RPMI8226 (cell line): ENCODE measurements around the gene TRIAP1.
"Not testable (repeated sequence)": the region's sequence is repeated elsewhere in the genome, so short reads cannot be mapped to it uniquely, and the experiment has no call there.

Experiments used
- DNase-seq: peaks from one replicate; pipeline ENCODE4 v3.0.0-alpha.2; 2015

Gene TRIAP1

GRCh38 chr12:120445911-120446843 is at the start of gene TRIAP1, which contains the start of gene GATC:
Gene TRIAP1, minus strand, starts transcription at chr12:120446384. Its CDS starts 12 bp downstream, at chr12:120446372.
Gene GATC, plus strand, starts transcription at chr12:120446444. Its CDS starts 37 bp downstream, at chr12:120446481.
- DNase-seq: peak; percentile 91

DNA sequence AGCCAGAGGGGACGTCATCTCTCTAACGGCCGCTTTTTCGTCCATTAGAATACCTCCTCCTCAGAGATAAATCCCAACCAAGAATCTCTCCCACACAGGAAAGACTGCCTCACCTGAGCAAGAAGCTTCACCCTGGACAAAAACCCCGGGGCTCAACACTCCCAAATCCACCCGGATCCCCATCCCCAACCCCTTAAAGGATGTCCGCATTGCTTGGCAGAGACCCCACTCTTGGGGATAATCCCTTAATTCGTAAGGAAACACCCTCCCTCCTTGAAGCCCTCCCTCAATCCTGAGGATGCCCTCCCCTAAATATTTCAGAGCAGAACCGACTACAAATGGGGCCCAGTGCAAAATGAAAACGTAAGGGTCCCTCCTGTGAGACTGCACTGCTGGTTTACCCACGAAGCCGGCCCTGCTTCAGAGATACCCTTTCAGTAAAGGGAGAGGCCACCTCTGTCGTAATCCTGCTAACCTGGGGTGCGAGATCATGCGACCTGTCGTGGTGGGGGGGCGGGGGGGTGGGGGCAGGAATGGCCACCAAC is 49.1 kb upstream of the TRIAP1 start:
- DNase-seq: no peak

- no peak for DNase-seq
Measured at GRCh38 chr12:120490833-120491512, 44.8 kb upstream of the TRIAP1 start.

GRCh38 chr12:120490325-120490724 is 44.1 kb upstream of the TRIAP1 start:
- DNase-seq: no peak

GRCh38 chr12:120489018-120489417 is 42.8 kb upstream of the TRIAP1 start:
- DNase-seq: no peak

GRCh38 chr12:120488057-120488640 is 42.0 kb upstream of the TRIAP1 start:
- no peak for DNase-seq

DNA sequence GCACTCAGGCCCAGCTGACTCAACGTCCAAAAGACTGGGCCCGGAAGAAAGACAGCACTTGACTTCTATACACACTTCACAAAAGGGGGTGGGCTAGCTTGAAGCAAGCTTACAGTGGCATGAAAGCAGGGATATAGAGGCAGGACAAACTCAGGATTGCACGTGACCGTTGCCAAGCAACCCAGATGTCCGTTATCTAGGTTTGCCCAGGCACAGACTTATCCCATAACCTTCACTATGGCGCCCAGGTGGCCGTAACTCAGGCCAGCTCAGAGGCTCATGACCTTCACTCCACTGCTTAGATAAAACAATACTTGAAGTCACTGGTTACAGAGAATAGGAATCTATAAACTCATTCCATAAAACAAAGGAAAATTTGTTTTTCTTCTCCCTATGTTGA is 41.4 kb upstream of the TRIAP1 start:
- not testable (repeated sequence) for DNase-seq

DNA sequence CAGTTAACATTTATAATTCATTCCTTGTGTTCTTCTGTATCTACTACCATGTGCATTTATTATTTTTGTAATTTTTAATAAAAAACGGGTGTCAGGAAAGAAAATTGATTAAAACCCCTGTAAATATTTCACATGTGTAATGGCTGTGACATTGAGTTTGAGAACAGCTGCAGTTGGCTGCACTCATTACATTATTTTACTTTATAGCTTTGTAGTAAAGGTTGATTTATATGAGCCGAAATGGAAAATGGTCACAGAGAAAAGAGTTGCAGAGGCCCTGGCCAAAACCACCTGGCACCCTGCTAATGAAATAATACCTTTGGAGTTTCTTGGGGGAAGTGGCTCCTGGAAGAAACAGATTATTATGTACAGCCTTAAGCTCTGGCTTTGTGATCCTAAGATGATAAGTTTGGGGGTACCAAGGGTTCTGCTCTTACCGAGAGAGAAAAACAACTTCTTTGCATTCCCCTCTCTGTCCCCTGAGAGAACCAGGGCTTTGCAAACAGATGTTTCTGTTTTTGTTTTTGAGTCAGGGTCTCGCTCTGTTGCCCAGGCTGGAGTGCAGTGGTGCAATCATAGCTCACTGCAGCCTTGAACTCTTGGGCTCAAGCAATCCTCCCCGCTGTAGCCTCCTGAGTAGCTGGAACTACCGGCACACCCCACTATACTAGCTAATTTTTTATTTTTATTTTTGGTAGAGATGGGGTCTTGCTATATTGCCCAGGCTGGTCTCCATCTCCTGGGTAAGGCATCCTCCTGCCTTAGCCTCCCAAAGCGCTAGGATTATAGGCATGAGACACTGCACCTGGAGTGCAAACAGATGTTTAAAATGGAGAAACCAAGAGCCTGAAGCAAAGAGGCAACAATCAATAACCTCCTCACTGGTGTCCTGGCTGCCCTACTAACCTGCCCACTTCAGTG is 40.0 kb upstream of the TRIAP1 start:
- no peak for DNase-seq

DNA sequence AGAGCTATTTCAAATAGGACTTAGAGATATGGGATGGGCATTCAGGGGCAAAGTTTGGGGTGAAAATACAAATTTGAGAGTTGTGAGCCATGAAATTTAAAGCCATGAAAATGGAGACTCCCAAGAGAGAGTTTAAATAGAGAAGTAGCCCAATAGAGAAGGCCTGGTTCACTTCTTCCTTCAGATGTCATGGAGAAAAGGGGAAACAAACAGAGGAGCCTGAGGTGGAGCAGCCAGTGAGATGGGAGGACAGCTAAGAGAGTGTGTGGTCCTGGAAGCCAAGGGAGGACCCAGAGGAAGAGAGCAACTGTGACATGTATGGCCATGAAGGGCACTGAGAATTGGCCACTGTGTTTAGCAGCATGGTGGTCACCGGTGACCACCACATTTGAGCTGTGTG is 37.4 kb upstream of the TRIAP1 start:
- DNase-seq: no peak

- no peak for DNase-seq
Measured at GRCh38 chr12:120481022-120481767, 35.0 kb upstream of the TRIAP1 start.

DNA sequence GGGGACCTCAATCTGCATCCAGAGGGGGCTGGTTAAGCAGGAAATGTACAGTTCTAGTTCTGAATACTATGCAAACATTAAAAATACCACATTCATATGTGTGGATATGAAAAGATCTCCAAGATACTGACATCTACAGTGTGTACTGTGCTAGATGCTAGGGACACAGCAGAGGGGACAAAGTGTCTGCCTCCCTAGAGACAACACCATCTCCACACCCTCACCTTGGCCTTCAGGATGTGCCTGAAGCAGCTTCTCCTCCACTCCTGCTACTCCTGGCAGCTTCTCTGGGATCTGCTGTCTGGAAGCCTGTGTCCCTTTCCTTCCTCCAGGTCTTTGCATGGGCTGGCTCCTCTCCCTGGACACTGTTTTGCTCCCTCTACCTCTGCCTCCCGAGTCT is 34.0 kb upstream of the TRIAP1 start:
- no peak for DNase-seq

DNA sequence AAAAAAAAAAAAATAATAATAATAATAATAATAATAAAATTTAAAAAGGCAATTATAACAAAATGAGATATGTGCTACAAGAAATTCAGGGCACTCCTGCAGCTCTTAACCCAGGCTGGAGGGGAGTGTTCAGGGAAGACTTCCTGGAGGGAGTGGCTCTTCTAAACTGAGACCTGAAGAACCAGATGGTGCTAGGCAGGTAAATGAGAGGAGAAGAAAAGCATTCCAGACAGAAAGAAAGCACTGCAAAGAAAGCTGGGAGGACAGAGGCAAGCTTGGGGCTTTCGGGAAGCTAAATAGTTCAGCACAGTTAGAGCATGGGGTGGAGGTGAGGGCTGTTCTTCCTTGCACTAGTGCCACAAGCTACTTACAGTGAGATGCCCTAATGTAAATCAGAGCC is 33.3 kb upstream of the TRIAP1 start:
- DNase-seq: no peak

DNA sequence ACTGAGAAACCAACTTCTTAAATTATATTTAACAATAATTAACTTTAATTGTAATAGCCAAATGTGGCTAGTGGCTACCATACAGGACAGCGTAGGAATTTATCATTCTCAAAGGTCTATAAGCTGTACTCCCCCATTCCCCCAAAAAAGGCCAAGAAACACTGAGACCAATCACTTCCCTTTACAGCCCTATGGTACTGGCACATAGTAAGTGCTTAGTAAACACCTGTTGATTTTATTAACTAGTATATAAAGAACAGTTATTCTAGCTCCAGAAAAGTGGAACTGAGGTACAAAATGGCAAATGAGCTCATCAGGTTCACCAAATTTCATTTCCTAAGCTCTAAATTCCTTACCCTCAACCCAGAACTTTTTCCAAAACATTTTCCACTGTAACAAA is 29.5 kb upstream of the TRIAP1 start:
- no peak for DNase-seq

DNA sequence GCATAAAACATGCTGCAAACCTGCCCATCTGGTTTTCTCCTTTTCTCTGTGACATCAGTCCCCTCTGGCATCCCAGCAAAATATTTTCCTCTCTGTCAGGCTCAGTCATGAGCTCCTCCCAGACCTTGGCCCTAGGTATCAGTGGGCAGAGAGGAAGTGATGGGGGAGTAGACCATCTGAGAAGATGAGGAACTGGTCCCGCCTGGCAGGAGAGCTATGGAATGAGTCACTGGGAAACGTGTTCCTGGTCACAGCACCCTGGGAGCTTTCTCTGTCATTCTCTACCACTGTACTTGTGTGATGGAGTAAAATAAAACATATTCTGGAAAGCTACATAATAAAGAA is 28.4 kb upstream of the TRIAP1 start:
- DNase-seq: no peak

DNA sequence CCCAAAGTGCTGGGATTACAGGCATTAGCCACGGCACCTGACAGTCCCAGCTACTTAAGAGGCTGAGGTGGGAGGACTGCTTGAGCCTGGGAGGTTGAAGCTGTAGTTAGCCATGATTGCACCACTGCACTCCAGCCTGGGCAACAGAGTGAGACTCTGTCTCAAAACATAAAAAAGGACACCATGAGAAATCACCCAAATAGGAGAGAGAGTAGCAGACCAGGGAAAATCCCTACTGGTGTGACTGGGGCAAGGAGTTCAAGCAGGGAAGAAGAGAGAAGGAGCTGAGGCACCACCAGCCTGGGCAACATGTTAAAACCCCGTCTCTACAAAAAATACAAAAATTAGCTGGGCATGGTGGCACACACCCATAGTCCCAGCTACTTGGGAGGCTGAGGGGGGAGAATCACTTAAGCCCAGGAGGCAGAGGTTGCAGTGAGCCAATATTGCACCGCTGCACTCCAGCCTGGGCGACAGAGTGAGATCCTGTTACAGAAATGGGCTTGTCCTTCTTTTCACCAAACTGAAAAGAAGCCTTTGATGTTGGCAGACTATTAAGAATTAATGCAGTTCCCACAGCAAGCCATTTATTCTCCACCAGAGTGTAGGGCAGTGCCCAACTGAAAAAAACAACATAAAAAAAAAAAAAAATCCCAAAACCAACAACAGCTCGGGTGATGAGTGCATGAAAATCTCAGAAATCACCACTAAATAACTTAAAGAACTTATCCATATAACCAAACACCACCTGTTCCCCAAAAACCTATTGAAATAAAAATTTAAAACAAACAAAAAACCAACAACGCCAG is 27.8 kb upstream of the TRIAP1 start:
- DNase-seq: no peak

DNA sequence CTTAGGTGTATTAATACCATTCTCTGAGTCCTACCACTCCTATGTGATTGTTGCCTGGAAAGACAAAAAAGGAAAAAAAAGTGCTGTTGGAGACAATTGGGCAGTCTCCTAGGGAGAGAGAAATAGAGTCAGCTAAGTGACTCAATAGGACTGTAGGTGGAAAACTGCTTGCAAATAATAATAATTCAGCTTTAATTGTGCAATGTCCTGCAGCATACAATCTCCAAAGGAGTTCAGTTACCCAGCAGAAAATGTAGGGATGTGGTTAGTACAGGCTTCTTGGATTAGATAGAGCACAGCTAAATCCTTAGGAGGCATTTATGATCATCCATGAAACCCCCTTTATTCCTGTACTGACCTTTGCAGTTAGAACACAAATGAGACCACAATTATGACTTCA is 26.3 kb upstream of the TRIAP1 start:
- DNase-seq: no peak

DNA sequence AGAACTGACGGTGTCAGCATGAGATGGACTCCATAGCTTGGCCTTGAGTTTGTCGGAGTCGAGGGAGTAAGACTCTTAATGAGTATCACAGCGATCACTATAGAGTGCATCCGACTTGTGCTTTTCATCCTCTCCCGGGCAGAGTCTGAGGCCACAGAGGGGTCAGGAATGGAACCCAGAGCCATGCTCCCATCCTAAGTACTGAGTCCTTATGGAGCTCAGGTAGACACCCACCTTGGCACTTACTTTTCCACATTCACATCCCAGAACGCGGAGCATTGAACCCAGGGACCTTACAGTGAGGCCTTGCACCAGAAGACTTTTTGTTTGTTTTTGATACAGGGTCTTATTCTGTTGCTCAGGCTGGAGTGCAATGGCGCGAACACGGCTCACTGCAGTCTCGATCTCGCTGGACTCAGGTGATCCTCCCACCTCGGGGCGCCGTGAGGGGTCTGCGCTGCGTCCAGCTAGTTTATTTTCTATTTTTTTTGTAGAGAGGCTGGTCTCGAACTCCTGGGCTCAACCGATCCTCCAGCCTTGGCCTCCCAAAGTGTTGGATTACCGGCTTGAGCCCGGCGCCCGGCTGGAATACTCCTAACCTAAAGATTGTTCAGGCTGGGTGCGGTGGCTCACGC is 24.1 kb upstream of the TRIAP1 start:
- DNase-seq: peak; percentile 24

GRCh38 chr12:120469450-120470149 is 23.4 kb upstream of the TRIAP1 start, which contains the start of gene SRSF9:
Gene SRSF9, minus strand, starts transcription at chr12:120469748. Its CDS starts 139 bp downstream, at chr12:120469609.
- DNase-seq: peak; percentile 98

DNA sequence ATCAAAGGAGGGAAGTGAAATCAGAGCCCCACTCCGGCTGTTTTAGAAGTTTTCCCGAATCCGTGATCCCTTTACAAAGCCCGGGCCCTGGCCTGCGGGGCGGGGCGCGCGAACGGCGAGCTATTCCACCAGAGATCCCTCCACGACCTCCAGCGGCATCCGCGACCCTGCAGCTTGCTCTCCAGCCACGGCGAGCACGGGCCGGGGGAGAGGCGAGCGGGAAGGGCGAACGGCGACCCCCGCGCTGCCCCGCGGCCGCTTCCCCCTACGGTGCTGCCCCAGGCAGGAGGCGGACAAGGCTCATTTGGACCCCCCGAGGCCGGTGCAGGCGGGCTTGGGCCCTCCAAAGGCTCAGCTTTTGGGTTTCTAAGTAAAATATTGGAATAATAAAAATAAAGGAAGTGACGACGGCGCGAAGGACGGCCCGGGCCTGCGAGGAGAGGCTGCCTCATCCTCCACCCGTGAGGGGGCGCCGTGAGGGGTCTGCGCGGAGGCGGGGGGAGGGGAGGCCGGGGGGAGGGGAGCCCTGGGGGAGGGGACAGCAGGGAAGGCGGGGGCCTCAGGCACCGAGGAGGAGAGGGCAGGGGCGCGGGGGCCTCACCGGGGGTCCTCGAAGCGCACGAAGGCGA is 22.8 kb upstream of the TRIAP1 start:
- DNase-seq: no peak
